ENCODE data around the gene TRIP12.

TRIP12 gene

DNA sequence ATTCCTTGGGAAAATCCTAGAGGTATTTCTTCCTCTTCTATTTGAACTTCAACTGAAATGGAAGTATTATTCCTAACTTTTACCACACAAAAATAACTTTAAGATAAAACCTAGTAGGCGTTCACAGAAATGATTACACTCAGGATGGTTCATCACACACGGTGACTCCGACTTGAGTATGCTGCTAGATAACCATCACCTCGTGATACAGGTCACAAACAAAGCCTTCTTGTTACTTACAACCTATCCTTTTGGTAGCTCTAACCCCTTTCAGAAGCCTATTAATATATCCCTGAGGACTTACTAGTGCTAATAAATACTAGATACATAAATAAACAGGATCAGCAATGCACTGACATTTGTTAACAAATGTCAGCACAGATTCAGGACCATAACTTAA is 106.5 kb downstream of the TRIP12 start:
- H3K9me3 Mint-ChIP-seq = no peaks in the 10 kb centered on the region
- no peaks in the 10 kb centered on the region for H3K27me3 Mint-ChIP-seq (ENCODE audit: low read depth)
- peaks cover 9% of the 10 kb centered on the region for H3K4me1 Mint-ChIP-seq

DNA sequence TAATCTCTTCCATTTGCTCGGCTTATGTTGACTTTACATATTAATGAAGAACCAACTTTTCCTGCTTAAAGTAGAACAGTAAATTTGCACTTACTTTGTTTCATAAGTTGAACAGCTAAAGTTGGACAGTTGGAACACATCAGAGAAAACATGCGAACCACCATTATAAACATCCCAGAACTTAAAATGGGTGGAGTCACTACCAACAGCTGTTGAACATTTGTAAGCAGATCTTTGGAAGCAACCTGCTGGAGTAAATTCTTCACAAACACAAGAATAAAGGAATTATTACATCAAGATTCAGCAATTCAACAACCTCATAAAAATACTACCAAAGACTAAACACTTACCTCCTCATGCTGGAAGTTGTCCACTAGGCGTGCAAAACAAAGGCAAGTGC is 111.0 kb downstream of the TRIP12 start:
- H3K27me3 Mint-ChIP-seq (ENCODE audit: low read depth) = no peaks in the 10 kb centered on the region
- TF ChIP-seq, protein P1, sequence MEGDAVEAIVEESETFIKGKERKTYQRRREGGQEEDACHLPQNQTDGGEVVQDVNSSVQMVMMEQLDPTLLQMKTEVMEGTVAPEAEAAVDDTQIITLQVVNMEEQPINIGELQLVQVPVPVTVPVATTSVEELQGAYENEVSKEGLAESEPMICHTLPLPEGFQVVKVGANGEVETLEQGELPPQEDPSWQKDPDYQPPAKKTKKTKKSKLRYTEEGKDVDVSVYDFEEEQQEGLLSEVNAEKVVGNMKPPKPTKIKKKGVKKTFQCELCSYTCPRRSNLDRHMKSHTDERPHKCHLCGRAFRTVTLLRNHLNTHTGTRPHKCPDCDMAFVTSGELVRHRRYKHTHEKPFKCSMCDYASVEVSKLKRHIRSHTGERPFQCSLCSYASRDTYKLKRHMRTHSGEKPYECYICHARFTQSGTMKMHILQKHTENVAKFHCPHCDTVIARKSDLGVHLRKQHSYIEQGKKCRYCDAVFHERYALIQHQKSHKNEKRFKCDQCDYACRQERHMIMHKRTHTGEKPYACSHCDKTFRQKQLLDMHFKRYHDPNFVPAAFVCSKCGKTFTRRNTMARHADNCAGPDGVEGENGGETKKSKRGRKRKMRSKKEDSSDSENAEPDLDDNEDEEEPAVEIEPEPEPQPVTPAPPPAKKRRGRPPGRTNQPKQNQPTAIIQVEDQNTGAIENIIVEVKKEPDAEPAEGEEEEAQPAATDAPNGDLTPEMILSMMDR (IDR thresholded peaks at IDR 0.05; ENCODE audit: unreplicated experiment in 3 of 3) = no peak
- peaks cover 65% of the 10 kb centered on the region for H3K36me3 Mint-ChIP-seq (ENCODE audit: low read depth)
- peaks cover 9% of the 10 kb centered on the region for H3K4me1 Mint-ChIP-seq
- H3K9me3 Mint-ChIP-seq = no peaks in the 10 kb centered on the region
- H3K4me3 Mint-ChIP-seq = no peak overlapping the region
- H3K27ac Mint-ChIP-seq = no peak overlapping the region

More for the DNA sequence above, 106.5 kb downstream of the TRIP12 start:
- Mint-ChIP-seq H3K27ac (no peak overlapping the region), H3K4me3 (no peak overlapping the region), H3K36me3 (ENCODE audit: low read depth) (peaks cover 38% of the 10 kb centered on the region)
- TF ChIP-seq, protein P1 (IDR thresholded peaks at IDR 0.05; ENCODE audit: unreplicated experiment in 3 of 3) = no peak

DNA sequence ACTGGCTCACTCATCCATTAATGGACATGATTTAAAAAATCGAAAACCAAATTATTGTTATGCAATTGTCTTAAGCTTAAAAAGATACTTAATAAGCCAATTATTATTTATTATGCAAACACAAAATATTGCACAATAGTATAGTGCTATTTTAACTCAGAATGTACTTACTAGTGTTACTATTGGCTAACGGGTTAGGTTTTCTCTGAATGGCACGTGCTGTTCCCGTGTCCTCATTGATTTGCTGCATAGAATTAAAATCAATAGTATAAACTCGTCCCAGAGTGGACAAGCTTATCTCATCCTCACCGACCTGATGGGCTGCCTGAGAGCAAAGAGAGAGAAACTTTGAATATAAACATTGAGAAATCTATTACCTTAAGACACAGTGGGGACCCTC is 116.2 kb downstream of the TRIP12 start:
- Mint-ChIP-seq H3K36me3 (ENCODE audit: low read depth) (peaks cover 75% of the 10 kb centered on the region), H3K27ac (no peak overlapping the region), H3K4me3 (no peak overlapping the region), H3K9me3 (no peaks in the 10 kb centered on the region), H3K27me3 (ENCODE audit: low read depth) (no peaks in the 10 kb centered on the region), H3K4me1 (peaks cover 9% of the 10 kb centered on the region)
- TF ChIP-seq, protein P1 (IDR thresholded peaks at IDR 0.05; ENCODE audit: unreplicated experiment in 3 of 3) = no peak

DNA sequence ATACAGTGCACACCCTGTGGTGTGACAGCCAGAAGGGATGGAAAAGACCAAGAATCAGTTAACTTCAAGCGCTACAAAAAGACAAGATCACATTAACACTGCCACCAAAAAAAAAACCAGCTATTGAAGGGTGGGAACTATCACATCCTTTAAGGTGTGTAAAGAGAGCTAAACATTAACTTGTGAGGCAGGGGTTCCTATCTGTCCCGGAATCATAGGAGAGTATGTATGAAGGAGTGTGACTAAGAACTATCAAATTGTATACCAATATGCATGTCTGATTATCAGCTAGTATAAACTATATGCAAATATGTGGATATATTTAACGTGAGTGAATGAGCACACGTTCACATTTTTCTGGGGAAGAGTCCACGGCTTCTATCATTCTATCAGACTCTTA is 119.0 kb downstream of the TRIP12 start:
- H3K27me3 Mint-ChIP-seq (ENCODE audit: low read depth) = no peaks in the 10 kb centered on the region
- H3K4me1 Mint-ChIP-seq = peaks cover 24% of the 10 kb centered on the region
- H3K27ac Mint-ChIP-seq = no peak overlapping the region
- no peak overlapping the region for H3K4me3 Mint-ChIP-seq
- H3K36me3 Mint-ChIP-seq (ENCODE audit: low read depth) = peaks cover 68% of the 10 kb centered on the region
- TF ChIP-seq, protein P1 (IDR thresholded peaks at IDR 0.05; ENCODE audit: unreplicated experiment in 3 of 3) = no peak
- no peaks in the 10 kb centered on the region for H3K9me3 Mint-ChIP-seq

DNA sequence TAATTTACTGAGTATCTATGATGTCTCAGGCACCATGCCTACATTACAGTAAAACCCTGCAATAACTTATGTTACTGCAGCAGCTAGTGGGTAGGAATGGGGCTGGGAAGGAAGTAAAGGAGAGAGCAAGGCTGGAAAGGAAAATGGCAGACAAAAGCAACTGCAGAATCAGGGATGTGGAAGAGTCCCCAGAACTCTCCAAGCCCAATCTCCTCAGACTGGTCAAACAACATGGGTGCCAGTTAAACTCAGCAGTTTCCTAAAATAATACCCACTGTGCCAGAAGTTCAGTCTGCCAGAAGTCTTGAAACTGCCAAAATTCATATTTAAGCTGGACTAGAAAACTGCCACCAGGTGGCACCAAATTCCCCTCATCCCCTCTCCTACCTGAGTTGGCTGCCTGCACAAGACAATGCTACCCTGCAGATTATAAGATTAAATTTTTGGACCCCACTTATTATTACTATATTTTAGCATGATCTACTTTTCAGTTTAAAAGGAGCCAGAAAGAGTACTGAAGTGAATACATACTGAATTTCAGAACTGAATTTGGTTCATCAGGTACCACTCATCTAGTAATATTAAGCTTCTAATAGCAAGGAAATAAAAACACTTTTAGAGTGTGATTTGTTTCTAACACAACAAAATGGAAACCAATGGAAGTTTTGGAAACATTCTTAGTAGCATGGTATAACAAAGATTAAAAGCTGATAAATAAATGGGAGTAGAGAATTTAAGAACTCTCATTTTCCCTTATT is 120.6 kb downstream of the TRIP12 start:
- no peaks in the 10 kb centered on the region for H3K27me3 Mint-ChIP-seq (ENCODE audit: low read depth)
- no peaks in the 10 kb centered on the region for H3K9me3 Mint-ChIP-seq
- TF ChIP-seq, protein P1 (IDR thresholded peaks at IDR 0.05; ENCODE audit: unreplicated experiment in 3 of 3) = peak; percentile 54 to 71 (median 65)

More for the DNA sequence above, 120.6 kb downstream of the TRIP12 start:
- Mint-ChIP-seq H3K4me1 (peaks cover 24% of the 10 kb centered on the region), H3K27ac (peak overlapping the region in 2 of 3 experiments; percentile 1 to 79), H3K36me3 (ENCODE audit: low read depth) (peaks cover 68% of the 10 kb centered on the region), H3K4me3 (no peak overlapping the region)
